ENCODE results near the gene SMAD9.
"Not testable (repeated sequence)": the region's sequence is repeated elsewhere in the genome, so short reads cannot be mapped to it uniquely, and the experiment has no call there.

The SMAD9 gene

GRCh38 chr13:36891752-36892151 lies 28.3 kb downstream of the SMAD9 start:
- FAIRE-seq = no peak
- no peak for TF ChIP-seq POLR2A (IDR thresholded peaks at IDR 0.05; ENCODE audit: low read depth, low read length)

GRCh38 chr13:36888645-36889044 lies 31.4 kb downstream of the SMAD9 start:
- FAIRE-seq (no peak), DNase-seq (ENCODE audit: insufficient read length, low spot score) (no peak)

More at GRCh38 chr13:36891752-36892151, 28.3 kb downstream of the SMAD9 start:
- no peak for DNase-seq (ENCODE audit: insufficient read length, low spot score)

GRCh38 chr13:36887758-36888521 lies 32.1 kb downstream of the SMAD9 start:
- no peak for FAIRE-seq

More at GRCh38 chr13:36888645-36889044, 31.4 kb downstream of the SMAD9 start:
- no peak for TF ChIP-seq POLR2A (IDR thresholded peaks at IDR 0.05; ENCODE audit: low read depth, low read length)

GRCh38 chr13:36885901-36886300 lies 34.1 kb downstream of the SMAD9 start:
- TF ChIP-seq POLR2A (IDR thresholded peaks at IDR 0.05; ENCODE audit: low read depth, low read length) = no peak
- no peak for FAIRE-seq
- DNase-seq (ENCODE audit: insufficient read length, low spot score) = no peak

More at GRCh38 chr13:36887758-36888521, 32.1 kb downstream of the SMAD9 start:
- DNase-seq (ENCODE audit: insufficient read length, low spot score) = no peak
- no peak for TF ChIP-seq POLR2A (IDR thresholded peaks at IDR 0.05; ENCODE audit: low read depth, low read length)

- FAIRE-seq (no peak), DNase-seq (ENCODE audit: insufficient read length, low spot score) (no peak)
- no peak for TF ChIP-seq POLR2A (IDR thresholded peaks at IDR 0.05; ENCODE audit: low read depth, low read length)
Observed at GRCh38 chr13:36884235-36884634, 35.8 kb downstream of the SMAD9 start.

GRCh38 chr13:36883824-36884223 lies 36.2 kb downstream of the SMAD9 start:
- no peak for TF ChIP-seq POLR2A (IDR thresholded peaks at IDR 0.05; ENCODE audit: low read depth, low read length)
- FAIRE-seq (no peak), DNase-seq (ENCODE audit: insufficient read length, low spot score) (no peak)

- not testable (repeated sequence) for FAIRE-seq; DNase-seq (ENCODE audit: insufficient read length, low spot score)
Observed at GRCh38 chr13:36883392-36883791, 36.6 kb downstream of the SMAD9 start.

GRCh38 chr13:36882829-36883390 lies 37.1 kb downstream of the SMAD9 start:
- FAIRE-seq = no peak
- no peak for DNase-seq (ENCODE audit: insufficient read length, low spot score)
- TF ChIP-seq POLR2A (IDR thresholded peaks at IDR 0.05; ENCODE audit: low read depth, low read length) = no peak

GRCh38 chr13:36880961-36881360 lies 39.1 kb downstream of the SMAD9 start:
- FAIRE-seq (no peak), DNase-seq (ENCODE audit: insufficient read length, low spot score) (no peak)
- TF ChIP-seq POLR2A (IDR thresholded peaks at IDR 0.05; ENCODE audit: low read depth, low read length) = no peak

GRCh38 chr13:36879218-36879938 lies 40.7 kb downstream of the SMAD9 start:
- FAIRE-seq (no peak), DNase-seq (ENCODE audit: insufficient read length, low spot score) (no peak)
- no peak for TF ChIP-seq POLR2A (IDR thresholded peaks at IDR 0.05; ENCODE audit: low read depth, low read length)

- TF ChIP-seq POLR2A (IDR thresholded peaks at IDR 0.05; ENCODE audit: low read depth, low read length) = no peak
- DNase-seq (ENCODE audit: insufficient read length, low spot score) = no peak
- FAIRE-seq = no peak
Observed at GRCh38 chr13:36875961-36876360, 44.1 kb downstream of the SMAD9 start.

GRCh38 chr13:36875431-36875830 lies 44.6 kb downstream of the SMAD9 start:
- DNase-seq (ENCODE audit: insufficient read length, low spot score) (no peak), FAIRE-seq (no peak)
- no peak for TF ChIP-seq POLR2A (IDR thresholded peaks at IDR 0.05; ENCODE audit: low read depth, low read length)

- no peak for DNase-seq (ENCODE audit: insufficient read length, low spot score)
- TF ChIP-seq POLR2A (IDR thresholded peaks at IDR 0.05; ENCODE audit: low read depth, low read length) = no peak
- no peak for FAIRE-seq
Observed at GRCh38 chr13:36872621-36873020, 47.4 kb downstream of the SMAD9 start.

GRCh38 chr13:36870050-36870692 lies 49.9 kb downstream of the SMAD9 start:
- FAIRE-seq (no peak), DNase-seq (ENCODE audit: insufficient read length, low spot score) (no peak)
- TF ChIP-seq POLR2A (IDR thresholded peaks at IDR 0.05; ENCODE audit: low read depth, low read length) = no peak
